COLO668 (cell line): ENCODE data around the gene RNF113A.
A peak's percentile ranks its signal among the peaks of the same experiment; 100 is the strongest.
"Not testable (repeated sequence)": the region's sequence is repeated elsewhere in the genome, so short reads cannot be mapped to it uniquely, and the experiment has no call there.

Experiments used
- DNase-seq: peaks from one replicate; lab custom pipeline; 2025; ENCODE audit not compliant: unreplicated experiment; lab: John Stamatoyannopoulos, UW

The RNF113A gene

GRCh38 chrX:119852382-119853353 is 18.9 kb downstream of the RNF113A start, which contains the start of gene UPF3B:
Gene UPF3B (minus strand): TSS chrX:119852963. CDS start chrX:119852928, 35 bp downstream.
- peak; percentile 98 for DNase-seq

- no peak for DNase-seq
These were observed 37.6 kb downstream of the RNF113A start for GRCh38 chrX:119833905-119834304.

DNA sequence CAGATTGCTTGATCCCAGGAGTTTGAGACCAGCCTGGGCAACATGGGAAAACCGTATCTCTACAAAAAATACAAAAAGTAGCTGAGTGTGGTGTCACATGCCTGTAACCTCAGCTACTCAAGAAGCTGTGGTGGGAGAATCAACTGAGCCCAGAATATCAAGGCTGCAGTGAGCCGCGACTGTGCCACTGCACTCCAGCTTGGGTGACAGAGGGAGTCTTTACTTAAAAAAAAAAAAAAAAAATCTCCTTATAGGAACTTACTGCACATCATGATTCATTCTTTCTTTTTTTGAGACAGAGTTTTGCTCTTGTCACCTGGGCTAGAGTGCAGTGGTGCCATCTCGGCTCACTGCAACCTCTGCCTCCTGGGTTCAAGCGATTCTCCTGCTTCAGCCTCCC is 43.1 kb downstream of the RNF113A start:
- DNase-seq, result no peak

- no peak for DNase-seq
These were observed 45.1 kb downstream of the RNF113A start for GRCh38 chrX:119826399-119826959.

- not testable (repeated sequence) for DNase-seq
These were observed 47.3 kb downstream of the RNF113A start for GRCh38 chrX:119824221-119824620.

DNA sequence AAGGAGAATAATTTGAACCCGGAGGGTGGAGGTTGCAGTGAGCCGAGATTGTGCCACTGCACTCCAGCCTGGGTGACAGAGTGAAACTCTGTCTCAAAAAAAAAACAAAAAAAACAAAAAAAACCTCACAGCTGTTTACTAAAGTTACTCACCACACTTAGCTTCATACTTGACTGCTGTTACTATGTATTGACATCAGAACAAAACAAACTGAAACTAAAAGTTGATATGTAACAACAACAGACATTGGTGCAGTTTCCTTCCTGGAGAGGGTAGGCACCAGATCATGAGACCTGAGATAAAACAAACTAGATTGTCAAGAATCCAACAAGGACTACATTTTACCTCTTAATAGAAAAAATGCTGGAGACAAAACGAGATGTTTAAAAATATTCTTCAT is 49.8 kb downstream of the RNF113A start:
- not testable (repeated sequence) for DNase-seq
